ENCODE results near the gene ZNF180.

Gene ZNF180

DNA sequence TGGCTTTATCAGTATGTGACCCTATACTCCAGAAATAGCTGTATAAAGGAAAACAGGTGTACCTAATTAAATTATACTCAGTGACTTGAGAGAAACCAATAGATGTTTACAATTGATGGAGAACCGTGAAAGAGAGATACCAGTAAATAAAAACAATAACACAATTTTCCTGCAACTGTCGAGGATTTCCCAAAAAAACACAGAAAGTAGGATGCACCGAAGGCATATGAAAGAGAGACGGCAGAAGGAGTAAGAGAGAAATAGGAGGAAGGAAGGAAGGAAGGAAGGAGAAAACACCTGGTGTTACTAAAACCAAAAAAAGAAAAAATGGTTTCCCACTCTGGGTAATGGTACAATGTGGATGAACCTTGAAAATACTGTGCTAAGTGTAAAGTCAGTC is 45.2 kb downstream of the ZNF180 start:
- TF ChIP-seq, protein P1, sequence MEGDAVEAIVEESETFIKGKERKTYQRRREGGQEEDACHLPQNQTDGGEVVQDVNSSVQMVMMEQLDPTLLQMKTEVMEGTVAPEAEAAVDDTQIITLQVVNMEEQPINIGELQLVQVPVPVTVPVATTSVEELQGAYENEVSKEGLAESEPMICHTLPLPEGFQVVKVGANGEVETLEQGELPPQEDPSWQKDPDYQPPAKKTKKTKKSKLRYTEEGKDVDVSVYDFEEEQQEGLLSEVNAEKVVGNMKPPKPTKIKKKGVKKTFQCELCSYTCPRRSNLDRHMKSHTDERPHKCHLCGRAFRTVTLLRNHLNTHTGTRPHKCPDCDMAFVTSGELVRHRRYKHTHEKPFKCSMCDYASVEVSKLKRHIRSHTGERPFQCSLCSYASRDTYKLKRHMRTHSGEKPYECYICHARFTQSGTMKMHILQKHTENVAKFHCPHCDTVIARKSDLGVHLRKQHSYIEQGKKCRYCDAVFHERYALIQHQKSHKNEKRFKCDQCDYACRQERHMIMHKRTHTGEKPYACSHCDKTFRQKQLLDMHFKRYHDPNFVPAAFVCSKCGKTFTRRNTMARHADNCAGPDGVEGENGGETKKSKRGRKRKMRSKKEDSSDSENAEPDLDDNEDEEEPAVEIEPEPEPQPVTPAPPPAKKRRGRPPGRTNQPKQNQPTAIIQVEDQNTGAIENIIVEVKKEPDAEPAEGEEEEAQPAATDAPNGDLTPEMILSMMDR (IDR thresholded peaks at IDR 0.05; ENCODE audit: low read depth, low read length, missing control alignments) = no peak
- no peak for DNase-seq (ENCODE audit: extremely low read depth, low read depth)
- H3K4me3 ChIP-seq (replicated peaks; ENCODE audit: low read depth, low read length) = no peak overlapping the region

DNA sequence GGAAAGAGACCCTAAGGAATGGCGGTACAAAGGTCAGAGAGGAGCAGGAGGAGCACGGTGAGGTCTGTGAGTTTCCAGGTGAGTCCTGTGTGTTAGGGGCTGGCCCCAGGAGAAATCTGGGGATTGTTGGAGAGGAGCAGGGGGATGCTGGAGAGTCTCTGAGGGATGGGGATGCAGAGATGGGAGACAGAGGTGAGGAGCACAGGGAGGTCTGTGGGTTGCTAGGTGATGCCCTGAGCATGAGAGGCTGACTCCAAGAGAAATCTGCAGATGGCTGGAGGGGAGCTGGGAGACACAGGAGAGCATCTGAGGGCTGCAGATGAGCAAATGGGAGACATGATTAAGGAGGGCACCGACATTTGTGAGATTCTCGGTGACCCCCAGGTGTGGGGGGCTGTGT is 48.0 kb downstream of the ZNF180 start:
- no peak overlapping the region for H3K4me3 ChIP-seq (replicated peaks; ENCODE audit: low read depth, low read length)
- DNase-seq (ENCODE audit: extremely low read depth, low read depth) = no peak
- TF ChIP-seq, protein P1 (IDR thresholded peaks at IDR 0.05; ENCODE audit: low read depth, low read length, missing control alignments) = no peak

DNA sequence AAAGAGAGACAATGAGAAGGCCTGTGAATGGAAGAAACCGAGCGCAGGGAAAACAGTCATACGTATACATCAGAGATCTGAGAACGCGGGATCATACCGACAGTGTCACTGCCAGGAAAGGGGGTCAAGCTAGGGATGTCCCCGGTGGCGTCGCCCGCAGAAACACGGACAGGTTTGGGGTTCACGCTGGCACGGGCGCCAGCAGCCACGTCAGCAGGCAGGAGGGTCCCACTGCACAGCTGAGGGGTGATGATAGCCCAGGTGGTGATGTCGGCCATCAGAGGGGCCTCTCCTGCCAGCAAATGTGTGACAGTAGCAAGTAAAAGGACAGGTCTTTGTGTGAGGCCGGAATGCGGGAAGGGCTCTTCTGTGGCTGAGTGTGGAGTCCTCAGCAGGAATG is 48.6 kb downstream of the ZNF180 start:
- TF ChIP-seq, protein P1 (IDR thresholded peaks at IDR 0.05; ENCODE audit: low read depth, low read length, missing control alignments) = no peak
- no peak for DNase-seq (ENCODE audit: extremely low read depth, low read depth)
- H3K4me3 ChIP-seq (replicated peaks; ENCODE audit: low read depth, low read length) = no peak overlapping the region

DNA sequence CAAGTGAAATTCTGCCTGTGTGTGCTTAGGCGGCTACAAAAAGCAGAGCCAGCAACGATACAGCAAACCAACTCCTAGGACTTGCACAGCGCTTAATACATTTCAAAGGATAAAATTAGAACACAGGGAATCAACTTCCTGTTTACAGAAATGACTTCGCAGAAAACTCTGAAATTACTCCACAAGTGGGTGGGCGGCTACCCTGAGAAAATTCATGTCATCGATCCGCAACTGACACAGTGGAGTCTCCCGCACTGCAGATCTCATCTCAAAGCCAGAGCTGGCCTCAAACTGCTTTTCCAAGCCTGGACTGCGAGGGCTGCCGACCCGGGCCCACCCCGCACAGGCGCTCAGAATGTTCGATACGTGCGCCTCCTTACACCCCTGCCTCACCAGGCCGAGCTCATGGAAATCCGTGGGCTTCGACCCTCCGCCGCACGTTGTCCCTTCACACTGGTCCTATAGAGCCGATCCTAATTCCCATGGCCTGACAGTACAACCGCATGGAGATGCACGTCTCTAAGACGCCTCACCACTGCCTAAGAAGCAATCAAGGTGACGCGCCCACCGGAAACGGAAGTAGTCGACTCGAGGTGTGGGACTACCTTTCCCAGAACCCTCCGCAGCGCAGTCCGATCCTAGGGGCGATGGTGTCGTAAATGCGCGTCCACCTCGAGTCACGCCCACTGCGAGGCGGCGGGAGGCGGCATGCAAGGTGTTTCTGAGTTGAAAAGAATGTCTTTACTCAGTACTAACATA is 52.2 kb downstream of the ZNF180 start, which contains the start of gene ZNF229:
TSS of gene ZNF229 (minus strand) at position 557 of the 759 bp plus-strand sequence. CDS start 5,625 bp downstream, outside the sequence.
- peak; percentile 88 for DNase-seq (ENCODE audit: extremely low read depth, low read depth)
- peak within 1 kb of the TSS; percentile 59 for H3K4me3 ChIP-seq (replicated peaks; ENCODE audit: low read depth, low read length)
- TF ChIP-seq, protein P1 (IDR thresholded peaks at IDR 0.05; ENCODE audit: low read depth, low read length, missing control alignments) = no peak

DNA sequence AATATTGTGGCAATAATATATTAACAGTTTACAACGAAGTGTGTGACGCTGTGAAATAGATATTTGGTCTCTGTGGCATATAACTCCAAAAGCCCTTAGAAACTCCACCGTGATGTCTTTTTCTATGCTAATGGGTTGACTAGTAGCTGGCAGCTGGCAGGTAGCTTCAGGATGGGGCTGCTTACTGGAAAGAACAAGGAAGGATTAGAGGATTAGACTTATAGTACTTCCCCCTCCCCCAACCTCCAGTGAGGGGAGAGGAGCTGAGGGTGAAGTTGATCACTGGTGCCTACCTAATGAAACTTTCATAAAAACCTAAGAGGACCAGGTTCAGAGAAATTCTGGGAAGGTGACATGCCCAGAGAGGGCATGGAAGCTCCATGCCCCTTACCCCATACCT is 61.9 kb downstream of the ZNF180 start:
- DNase-seq (ENCODE audit: extremely low read depth, low read depth) = no peak
- TF ChIP-seq, protein P1 (IDR thresholded peaks at IDR 0.05; ENCODE audit: low read depth, low read length, missing control alignments) = no peak
- no peak overlapping the region for H3K4me3 ChIP-seq (replicated peaks; ENCODE audit: low read depth, low read length)

DNA sequence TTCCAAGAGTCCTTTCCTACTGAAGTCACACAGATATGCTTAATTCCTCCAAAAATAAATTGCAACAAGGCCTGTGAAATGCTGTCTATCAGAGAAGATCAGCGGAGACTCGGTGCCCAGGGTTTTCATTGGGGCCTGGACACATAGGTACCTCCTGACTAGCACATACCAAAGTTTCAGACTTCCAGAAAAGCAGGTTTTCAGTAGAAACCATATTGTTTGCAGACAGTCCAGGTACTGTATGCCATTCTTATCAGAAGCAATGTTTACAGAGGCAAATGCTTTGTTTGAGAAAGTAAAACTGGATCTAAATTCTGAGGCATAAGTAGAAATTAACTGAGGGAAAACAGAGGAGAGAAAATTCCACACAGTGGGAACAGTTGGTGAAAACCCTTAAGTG is 64.9 kb downstream of the ZNF180 start:
- TF ChIP-seq, protein P1 (IDR thresholded peaks at IDR 0.05; ENCODE audit: low read depth, low read length, missing control alignments) = no peak
- H3K4me3 ChIP-seq (replicated peaks; ENCODE audit: low read depth, low read length) = no peak overlapping the region
- DNase-seq (ENCODE audit: extremely low read depth, low read depth) = no peak

All from HFF-Myc (cell line).